COLO829 (cell line): ENCODE data around the gene SLC45A1.

Source experiments
- DNase-seq: peaks from one replicate; pipeline ENCODE4 v3.0.0; 2012; ENCODE audit warnings: low spot score

The SLC45A1 gene

GRCh38 chr1:8311068-8311718, 6.7 kb upstream of the SLC45A1 start:
- DNase-seq: no peak

GRCh38 chr1:8312235-8313218, 5.4 kb upstream of the SLC45A1 start:
- DNase-seq: no peak

GRCh38 chr1:8313231-8313630, 4.7 kb upstream of the SLC45A1 start:
- DNase-seq: no peak

GRCh38 chr1:8314346-8315280, 3.3 kb upstream of the SLC45A1 start:
- peak; percentile 80 for DNase-seq

- no peak for DNase-seq
Measured at GRCh38 chr1:8315573-8316475, 2.1 kb upstream of the SLC45A1 start.

GRCh38 chr1:8318436-8318835, 522 bp downstream of the SLC45A1 start:
- no peak for DNase-seq

GRCh38 chr1:8321612-8322011, 3.7 kb downstream of the SLC45A1 start:
- no peak for DNase-seq

GRCh38 chr1:8323706-8324105, 5.8 kb downstream of the SLC45A1 start:
- DNase-seq: no peak

- no peak for DNase-seq
Measured at GRCh38 chr1:8324176-8324810, 6.4 kb downstream of the SLC45A1 start.

- no peak for DNase-seq
Measured at GRCh38 chr1:8325771-8326170, 7.9 kb downstream of the SLC45A1 start.

- DNase-seq: no peak
Measured at GRCh38 chr1:8326265-8326664, 8.4 kb downstream of the SLC45A1 start.

- no peak for DNase-seq
Measured at GRCh38 chr1:8328271-8328670, 10.4 kb downstream of the SLC45A1 start.

- no peak for DNase-seq
Measured at GRCh38 chr1:8329439-8329838, 11.5 kb downstream of the SLC45A1 start.

GRCh38 chr1:8329858-8330257, 11.9 kb downstream of the SLC45A1 start:
- no peak for DNase-seq

- DNase-seq: no peak
Measured at GRCh38 chr1:8330271-8331125, 12.6 kb downstream of the SLC45A1 start.

GRCh38 chr1:8332806-8333205, 14.9 kb downstream of the SLC45A1 start:
- no peak for DNase-seq

- DNase-seq: no peak
Measured at GRCh38 chr1:8333246-8333987, 15.5 kb downstream of the SLC45A1 start.

- no peak for DNase-seq
Measured at GRCh38 chr1:8334106-8334851, 16.4 kb downstream of the SLC45A1 start.
